ENCODE data around the gene SEMA3F.

DNA sequence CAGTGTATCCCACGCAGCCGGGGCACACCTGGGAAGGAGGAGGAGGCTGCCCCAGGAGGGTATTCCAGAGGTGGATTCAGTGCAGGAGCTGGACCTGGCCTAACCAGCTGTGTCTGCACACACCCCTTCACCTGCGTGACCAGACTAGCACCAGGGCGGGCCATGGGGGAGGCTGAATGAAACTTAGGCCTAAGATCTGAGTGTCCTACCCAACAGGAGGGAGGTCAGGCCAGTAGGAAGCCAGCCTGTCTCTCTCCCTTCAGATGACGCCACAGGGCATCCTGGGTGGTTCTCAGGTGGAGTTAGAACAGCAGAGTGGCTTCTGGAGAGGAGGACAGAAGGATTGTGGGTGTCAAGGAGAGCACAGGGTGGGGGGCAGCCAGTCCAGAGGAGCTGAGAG lies 3.4 kb upstream of the SEMA3F start:
- TF ChIP-seq, protein P1, sequence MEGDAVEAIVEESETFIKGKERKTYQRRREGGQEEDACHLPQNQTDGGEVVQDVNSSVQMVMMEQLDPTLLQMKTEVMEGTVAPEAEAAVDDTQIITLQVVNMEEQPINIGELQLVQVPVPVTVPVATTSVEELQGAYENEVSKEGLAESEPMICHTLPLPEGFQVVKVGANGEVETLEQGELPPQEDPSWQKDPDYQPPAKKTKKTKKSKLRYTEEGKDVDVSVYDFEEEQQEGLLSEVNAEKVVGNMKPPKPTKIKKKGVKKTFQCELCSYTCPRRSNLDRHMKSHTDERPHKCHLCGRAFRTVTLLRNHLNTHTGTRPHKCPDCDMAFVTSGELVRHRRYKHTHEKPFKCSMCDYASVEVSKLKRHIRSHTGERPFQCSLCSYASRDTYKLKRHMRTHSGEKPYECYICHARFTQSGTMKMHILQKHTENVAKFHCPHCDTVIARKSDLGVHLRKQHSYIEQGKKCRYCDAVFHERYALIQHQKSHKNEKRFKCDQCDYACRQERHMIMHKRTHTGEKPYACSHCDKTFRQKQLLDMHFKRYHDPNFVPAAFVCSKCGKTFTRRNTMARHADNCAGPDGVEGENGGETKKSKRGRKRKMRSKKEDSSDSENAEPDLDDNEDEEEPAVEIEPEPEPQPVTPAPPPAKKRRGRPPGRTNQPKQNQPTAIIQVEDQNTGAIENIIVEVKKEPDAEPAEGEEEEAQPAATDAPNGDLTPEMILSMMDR (IDR thresholded peaks at IDR 0.05): no peak
- TF ChIP-seq EP300 (IDR thresholded peaks at IDR 0.05) (no peak), POLR2A (IDR thresholded peaks at IDR 0.05) (no peak)

Measured in ovary (tissue), 3 donors.